ACC112 (cell line): Measurements from ENCODE around the gene RASSF7.
A peak's percentile ranks its signal among the peaks of the same experiment; 100 is the strongest.
"Not testable (repeated sequence)": the region's sequence is repeated elsewhere in the genome, so short reads cannot be mapped to it uniquely, and the experiment has no call there.

Experiments used
- H2AFZ ChIP-seq: fragments of 200-600 bp; sonication (generic); one replicate; pipeline ENCODE4 v1.6.0; 2017; ENCODE audit warnings: antibody characterized with exemption, low read length; ENCODE audit not compliant: unreplicated experiment
- H3K27ac ChIP-seq: fragments of 200-600 bp; sonication (generic); 2 replicates; pipeline ENCODE4 v1.5.1; 2014; ENCODE audit warnings: low read depth, mild to moderate bottlenecking, antibody characterized with exemption, low read length, moderate library complexity
- H3K27me3 ChIP-seq: fragments of 200-600 bp; sonication (generic); 2 replicates; pipeline ENCODE4 v1.6.1; 2014; ENCODE audit warnings: mild to moderate bottlenecking, antibody characterized with exemption, low read length, moderate library complexity, mixed read lengths; ENCODE audit not compliant: insufficient read depth
- H3K36me3 ChIP-seq: fragments of 200-600 bp; sonication (generic); 2 replicates; pipeline ENCODE4 v1.6.1; 2016; ENCODE audit warnings: mild to moderate bottlenecking, antibody characterized with exemption, low read length, moderate library complexity, mixed read lengths; ENCODE audit not compliant: insufficient read depth
- H3K4me1 ChIP-seq: fragments of 200-600 bp; sonication (generic); one replicate; pipeline ENCODE4 v1.6.1; 2016; ENCODE audit warnings: low read length, mixed read lengths; ENCODE audit not compliant: insufficient read depth, unreplicated experiment, control insufficient read depth
- H3K4me3 ChIP-seq: fragments of 200-600 bp; sonication (generic); 2 replicates; pipeline ENCODE4 v1.5.1; 2014; ENCODE audit warnings: mild to moderate bottlenecking, low read depth, low read length
- H3K79me2 ChIP-seq: fragments of 200-600 bp; sonication (generic); one replicate; pipeline ENCODE4 v1.6.0; 2016; ENCODE audit warnings: low read length; ENCODE audit not compliant: control insufficient read depth, unreplicated experiment, insufficient read depth

RASSF7 gene, protein sequence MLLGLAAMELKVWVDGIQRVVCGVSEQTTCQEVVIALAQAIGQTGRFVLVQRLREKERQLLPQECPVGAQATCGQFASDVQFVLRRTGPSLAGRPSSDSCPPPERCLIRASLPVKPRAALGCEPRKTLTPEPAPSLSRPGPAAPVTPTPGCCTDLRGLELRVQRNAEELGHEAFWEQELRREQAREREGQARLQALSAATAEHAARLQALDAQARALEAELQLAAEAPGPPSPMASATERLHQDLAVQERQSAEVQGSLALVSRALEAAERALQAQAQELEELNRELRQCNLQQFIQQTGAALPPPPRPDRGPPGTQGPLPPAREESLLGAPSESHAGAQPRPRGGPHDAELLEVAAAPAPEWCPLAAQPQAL

DNA sequence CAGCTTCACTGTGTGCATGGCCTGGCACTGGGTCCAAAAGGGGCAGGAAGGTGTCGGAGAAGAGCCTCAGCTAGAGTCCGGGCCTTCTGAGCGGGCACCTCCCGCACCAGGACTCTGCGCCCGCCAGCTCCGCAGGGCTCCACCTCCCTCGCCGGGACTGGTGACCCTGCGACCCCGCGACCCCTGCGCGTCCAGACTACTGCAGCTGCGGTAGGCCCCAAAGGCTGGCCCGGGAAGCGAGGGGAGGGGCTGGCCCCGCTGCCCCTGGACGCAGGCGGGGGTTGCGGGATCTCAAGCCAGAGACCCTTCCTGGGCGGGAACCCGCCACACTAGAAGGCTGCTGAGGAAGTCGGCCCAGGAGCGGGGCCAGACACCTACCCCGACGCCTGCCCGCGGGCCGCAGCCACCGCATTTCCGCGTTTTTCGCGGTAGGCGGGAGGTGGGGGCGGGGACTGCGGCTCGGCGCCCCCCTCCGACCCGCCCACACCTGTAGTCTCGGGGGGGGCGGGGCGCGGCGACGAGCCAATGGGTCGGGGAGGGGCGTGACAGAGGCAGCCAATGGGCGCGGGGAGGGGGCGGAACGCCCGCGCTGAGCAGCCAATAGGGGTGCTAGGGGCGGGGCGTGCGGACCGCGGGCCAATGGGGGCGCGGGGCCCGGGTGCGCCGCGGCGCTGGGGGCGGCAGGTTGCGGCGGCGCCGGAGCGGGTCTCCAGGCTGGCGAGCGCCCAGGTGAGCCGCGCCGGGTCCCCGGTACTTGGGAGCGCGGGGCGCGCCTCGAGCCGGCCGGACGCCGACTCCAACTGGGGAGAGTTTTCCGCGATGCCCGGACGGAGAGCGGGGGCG is at the start of gene RASSF7, which contains the start of gene LMNTD2:
Gene RASSF7, plus strand, starts transcription at position 666 of the 843 bp plus-strand sequence. CDS start 799 bp downstream, outside the sequence.
Gene LMNTD2, minus strand, starts transcription at position 434 of the 843 bp plus-strand sequence. Its CDS starts 22 bp downstream, at position 412.
- H3K4me3 ChIP-seq: peak within 1 kb of the TSS; percentile 92
- peaks cover 5% of the 10 kb centered on the region for H3K4me1 ChIP-seq
- peaks cover 1% of the 10 kb centered on the region for H3K79me2 ChIP-seq
- H3K36me3 ChIP-seq: no peaks in the 10 kb centered on the region
- peaks cover 30% of the 10 kb centered on the region for H3K27me3 ChIP-seq
- no peak within 1 kb of the TSS for H3K27ac ChIP-seq
- peak within 1 kb of the TSS; percentile 84 for H2AFZ ChIP-seq

DNA sequence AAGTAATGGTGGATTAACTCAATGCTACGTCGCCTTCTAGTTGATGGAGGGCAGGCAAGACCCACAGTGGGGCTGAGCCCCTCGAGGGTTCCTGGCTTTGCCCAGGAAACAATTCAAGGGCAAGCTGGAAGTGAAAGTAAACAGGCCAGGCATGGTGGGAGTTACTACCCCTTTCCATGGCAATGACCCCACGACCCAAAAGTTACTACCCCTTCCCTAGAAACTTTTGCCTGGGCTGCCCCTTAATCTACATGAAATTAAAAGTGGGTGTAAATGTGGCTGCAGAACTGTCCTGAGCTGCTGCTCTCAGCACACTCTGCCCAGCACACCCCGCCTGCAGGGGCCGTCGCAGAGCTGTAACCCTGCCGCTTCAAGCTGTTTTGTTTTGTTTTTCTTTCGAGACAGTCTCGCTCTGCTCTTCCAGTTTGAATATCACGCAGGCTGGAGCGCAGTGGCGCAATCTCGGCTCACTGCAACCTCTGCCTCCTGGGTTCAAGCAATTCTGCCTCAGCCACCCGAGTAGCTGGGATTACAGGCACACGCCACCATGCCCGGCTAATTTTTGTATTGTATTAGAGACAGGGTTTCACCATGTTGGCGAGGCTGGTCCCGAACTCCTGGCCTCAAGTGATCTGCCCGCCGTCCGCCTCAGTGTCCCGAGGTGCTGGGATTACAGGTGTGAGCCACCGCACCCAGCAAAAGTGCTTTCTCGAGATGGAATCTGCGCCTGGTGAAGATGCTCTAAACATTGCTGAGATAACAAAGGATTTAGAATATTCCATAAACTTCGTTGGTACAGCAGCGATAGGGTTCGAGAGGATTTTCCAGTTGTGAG is 47.8 kb upstream of the RASSF7 start:
- Histone ChIP-seq H2AFZ (no peak overlapping the region), H3K4me3 (no peak overlapping the region), H3K4me1 (peaks cover 2% of the 10 kb centered on the region), H3K36me3 (peaks cover 24% of the 10 kb centered on the region), H3K27ac (no peak overlapping the region), H3K27me3 (no peaks in the 10 kb centered on the region), H3K79me2 (peaks cover 10% of the 10 kb centered on the region)

DNA sequence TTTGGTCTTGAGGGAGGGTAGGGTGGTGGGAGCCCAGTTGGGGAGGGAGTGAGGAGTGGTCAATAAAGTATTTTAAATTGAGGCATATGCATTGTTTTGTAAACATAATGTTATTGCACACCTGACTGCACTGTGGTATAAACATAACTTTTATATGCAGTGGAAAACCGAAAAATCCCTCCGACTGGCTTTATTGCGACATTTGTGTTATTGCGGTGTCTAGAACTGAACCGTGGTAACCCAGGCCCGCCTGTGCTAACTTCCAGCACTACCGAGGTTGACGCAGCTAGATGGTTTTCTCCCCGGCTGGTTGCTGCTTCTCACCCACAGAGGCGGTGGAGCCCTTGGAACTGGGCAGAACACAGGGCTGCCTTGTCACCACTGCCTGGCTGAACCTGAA is 46.2 kb upstream of the RASSF7 start:
- no peaks in the 10 kb centered on the region for H3K4me1 ChIP-seq

DNA sequence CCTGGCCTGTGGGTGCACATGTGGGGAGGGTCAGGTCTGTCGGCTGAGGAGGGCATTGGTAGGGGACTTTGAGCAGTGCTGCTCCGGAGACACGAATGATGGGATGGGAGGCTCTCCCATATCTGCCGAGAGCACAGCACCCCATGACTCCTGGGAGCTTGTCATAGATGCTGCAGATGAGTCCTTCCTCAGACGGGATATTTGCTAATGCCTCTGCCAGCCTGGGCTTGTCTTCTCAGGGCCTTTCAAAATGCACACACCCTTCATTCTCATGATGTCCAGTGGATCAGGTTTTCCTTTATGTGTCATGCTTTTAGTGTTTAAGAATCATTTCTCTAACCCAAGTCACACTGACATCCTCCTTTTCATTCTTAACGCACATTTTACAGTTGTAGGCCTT is 45.6 kb upstream of the RASSF7 start:
- Histone ChIP-seq H3K79me2 (no peaks in the 10 kb centered on the region), H3K36me3 (peaks cover 20% of the 10 kb centered on the region), H3K27ac (no peak overlapping the region), H3K4me1 (no peaks in the 10 kb centered on the region), H3K27me3 (no peaks in the 10 kb centered on the region), H2AFZ (no peak overlapping the region), H3K4me3 (no peak overlapping the region)

More for the DNA sequence above, 46.2 kb upstream of the RASSF7 start:
- no peak overlapping the region for H3K4me3 ChIP-seq
- no peak overlapping the region for H3K27ac ChIP-seq
- peaks cover 24% of the 10 kb centered on the region for H3K36me3 ChIP-seq
- H2AFZ ChIP-seq: no peak overlapping the region
- peaks cover 3% of the 10 kb centered on the region for H3K79me2 ChIP-seq
- H3K27me3 ChIP-seq: no peaks in the 10 kb centered on the region

DNA sequence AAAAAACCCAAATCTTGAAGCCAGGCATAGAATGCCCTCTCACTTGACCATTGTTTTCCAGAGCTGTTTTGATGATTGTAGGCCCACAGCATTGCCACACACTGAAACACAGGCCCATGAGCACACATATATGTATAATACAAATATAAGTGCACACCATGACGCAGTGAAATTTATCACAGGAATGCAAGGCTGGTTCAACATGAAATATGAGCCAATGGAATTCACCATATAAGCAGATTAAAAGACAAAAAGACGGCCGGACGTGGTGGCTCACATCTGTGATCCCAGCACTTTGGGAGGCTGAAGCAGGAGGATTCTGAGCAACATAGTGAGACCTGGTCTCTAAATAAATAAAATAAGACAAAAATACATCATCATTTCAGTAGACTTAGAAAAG is 44.4 kb upstream of the RASSF7 start:
- Histone ChIP-seq H3K79me2 (no peaks in the 10 kb centered on the region), H3K4me3 (no peak overlapping the region), H3K36me3 (peaks cover 20% of the 10 kb centered on the region), H2AFZ (no peak overlapping the region), H3K27me3 (no peaks in the 10 kb centered on the region), H3K4me1 (no peaks in the 10 kb centered on the region), H3K27ac (no peak overlapping the region)

DNA sequence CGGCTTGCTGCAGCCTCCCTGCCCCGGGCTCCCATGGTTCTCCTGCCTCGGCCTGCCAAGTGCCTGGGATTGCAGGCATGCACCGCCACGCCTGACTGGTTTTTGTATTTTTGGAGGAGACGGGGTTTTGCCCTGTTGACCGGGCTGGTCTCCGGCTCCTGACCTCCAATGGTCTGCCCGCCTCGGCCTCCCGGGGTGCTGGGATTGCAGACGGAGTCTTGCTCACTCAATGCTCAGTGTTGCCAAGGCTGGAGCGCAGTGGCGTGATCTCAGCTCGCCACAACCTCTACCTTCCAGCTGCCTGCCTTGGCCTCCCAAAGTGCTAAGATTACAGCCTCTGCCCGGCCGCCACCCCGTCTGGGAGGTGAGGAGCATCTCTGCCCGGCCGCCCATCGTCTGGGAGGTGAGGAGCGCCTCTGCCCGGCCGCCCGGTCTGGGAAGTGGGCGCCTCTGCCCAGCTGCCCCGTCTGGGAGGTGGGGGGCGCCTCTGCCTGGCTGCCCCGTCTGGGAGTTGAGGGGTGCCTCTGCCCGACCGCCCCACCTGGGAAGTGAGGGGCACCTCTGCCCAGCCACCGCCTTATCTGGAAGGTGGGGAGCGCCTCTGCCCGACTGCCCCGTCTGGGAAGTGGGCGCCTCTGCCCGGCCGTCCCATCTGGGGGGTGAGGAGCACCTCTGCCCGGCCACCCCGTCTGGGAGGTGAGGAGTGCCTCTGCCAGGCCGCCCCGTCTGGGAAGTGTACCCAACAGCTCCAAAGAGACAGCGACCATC is 43.7 kb upstream of the RASSF7 start:
- H3K27ac ChIP-seq, H3K79me2 ChIP-seq, H2AFZ ChIP-seq, H3K4me1 ChIP-seq, H3K27me3 ChIP-seq, H3K4me3 ChIP-seq: not testable (repeated sequence)
- peaks cover 20% of the 10 kb centered on the region for H3K36me3 ChIP-seq

DNA sequence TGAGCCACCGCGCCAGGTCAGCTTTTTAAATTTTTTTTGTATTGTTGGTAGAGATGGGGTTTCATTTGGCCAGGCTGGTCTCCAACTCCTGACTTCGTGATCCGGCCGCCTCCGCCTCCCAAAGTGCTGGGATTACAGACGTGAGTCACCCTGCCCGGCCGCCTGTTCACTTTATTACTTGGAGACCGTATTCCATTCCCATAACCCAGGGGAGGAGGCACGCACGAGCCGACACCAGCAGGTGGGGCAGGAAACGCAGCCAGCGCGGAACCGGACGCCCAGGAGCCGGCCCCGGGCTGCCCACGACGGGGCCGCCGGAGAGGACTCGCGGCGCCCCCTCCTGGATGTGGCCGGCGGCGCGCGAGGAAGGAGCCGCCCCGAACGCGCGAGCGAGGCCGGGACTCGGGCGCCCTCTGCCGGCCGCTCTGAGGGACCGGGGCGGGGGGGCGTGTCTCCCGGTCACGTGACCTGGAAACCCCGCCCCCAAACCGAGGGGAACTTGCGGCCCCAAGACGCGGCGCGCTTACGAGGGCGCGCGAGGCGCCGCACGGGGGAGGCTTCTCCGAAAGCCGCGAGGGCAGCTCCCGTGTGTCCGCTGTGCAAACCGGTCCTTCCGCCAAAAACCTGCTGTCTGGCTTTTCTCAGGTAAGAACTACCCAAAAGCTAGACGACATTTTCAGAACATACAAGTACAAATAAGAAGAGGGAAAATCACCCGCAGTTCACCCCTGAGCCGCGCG is 42.1 kb upstream of the RASSF7 start:
- Histone ChIP-seq H3K4me1 (no peaks in the 10 kb centered on the region), H3K36me3 (peaks cover 15% of the 10 kb centered on the region), H3K27ac (peak overlapping the region; percentile 58), H2AFZ (peak overlapping the region; percentile 16), H3K79me2 (no peaks in the 10 kb centered on the region), H3K4me3 (peak overlapping the region; percentile 64), H3K27me3 (no peaks in the 10 kb centered on the region)

DNA sequence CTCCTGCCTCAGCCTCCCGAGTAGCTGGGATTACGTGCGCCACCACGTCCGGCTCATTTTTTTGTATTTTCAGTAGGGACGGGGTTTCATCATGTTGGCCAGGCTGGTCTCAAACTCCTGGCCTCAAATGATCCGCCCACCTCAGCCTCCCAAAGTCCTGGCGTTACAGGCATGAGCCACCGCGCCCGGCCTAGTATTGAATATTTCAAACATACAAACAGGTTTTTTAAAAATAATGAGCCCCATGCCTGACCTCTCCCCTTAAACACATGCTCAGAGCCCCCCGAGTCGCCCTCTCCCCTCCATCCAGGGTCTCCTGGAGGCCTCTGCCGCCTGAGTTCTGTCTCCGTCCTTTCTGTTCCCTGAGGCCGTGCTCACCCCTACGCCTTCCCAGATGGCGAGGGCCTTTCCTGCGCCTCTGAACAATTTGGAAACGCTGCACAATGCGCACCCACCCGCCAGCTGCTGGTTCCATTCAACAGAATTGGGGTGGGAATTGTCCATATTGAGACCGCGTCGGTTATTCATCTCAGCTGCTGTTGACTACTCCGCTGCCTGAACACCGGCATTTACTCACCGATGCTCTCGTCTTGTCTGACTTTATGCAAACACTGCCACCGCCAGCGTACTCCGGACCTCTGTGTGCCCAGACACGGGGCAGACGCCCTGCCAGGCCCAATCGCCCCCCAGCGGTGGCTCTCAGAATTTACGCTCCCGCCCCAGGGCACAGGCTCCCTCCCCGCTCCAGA is 40.2 kb upstream of the RASSF7 start:
- H3K27me3 ChIP-seq: no peaks in the 10 kb centered on the region
- H3K79me2 ChIP-seq: no peaks in the 10 kb centered on the region
- H3K27ac ChIP-seq: no peak overlapping the region
- H3K4me1 ChIP-seq: no peaks in the 10 kb centered on the region
- no peak overlapping the region for H2AFZ ChIP-seq
- H3K4me3 ChIP-seq: no peak overlapping the region
- peaks cover 4% of the 10 kb centered on the region for H3K36me3 ChIP-seq

DNA sequence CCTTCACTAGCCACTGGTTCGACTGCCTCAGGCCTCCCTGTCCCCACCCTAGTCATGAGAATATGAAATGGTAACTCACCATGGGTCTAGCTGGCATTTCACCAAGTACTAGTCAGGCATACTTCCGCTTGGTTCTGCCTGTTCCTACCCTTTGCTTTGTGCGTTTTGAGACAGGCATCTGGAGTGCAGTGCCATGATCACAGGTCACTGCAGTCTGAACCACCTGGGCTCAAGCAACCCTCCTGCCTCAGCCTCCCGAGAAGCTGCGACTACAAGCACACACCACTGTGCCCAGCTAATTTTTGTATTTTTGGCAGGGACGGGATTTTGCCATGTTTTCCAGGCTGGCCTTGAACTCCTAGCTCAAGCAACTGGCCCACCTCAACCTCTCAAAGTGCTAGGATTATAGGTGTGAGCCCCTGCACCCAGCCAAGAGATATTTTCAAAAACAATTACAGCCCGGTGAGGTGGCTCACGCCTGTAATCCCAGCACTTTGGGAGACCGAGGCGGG is 39.5 kb upstream of the RASSF7 start:
- Histone ChIP-seq H2AFZ (no peak overlapping the region), H3K27ac (no peak overlapping the region), H3K4me3 (no peak overlapping the region), H3K79me2 (no peaks in the 10 kb centered on the region), H3K4me1 (no peaks in the 10 kb centered on the region), H3K27me3 (no peaks in the 10 kb centered on the region), H3K36me3 (no peaks in the 10 kb centered on the region)
